GM12801 (cell line): ENCODE data around the gene ACYP2.

Experiments used
- TF ChIP-seq, protein P1 (sequence below): IDR thresholded peaks from one replicate; pipeline ENCODE4 v1.5.1; 2011; ENCODE audit warnings: control low read depth; ENCODE audit not compliant: insufficient read length; ENCODE audit errors: extremely low read depth

Gene ACYP2

DNA sequence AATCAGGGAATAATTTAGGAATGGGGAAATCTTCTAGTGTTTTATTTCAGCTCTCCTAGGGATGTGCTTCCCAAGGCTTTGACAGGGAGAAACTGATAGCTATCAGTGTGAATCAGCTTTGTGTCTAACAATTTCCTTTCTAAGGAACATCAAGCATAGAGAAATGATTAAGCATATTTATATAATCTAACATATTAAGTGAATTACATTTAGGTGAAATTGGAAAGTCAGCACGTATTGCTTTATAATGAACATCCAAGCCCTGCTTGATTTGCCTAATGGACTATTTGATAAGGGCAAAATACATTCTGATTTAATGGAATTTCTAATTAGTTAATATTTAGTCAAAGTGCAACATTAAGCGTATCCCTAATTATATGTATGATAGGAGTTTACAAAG lies 160.1 kb downstream of the ACYP2 start:
- TF ChIP-seq, protein P1, sequence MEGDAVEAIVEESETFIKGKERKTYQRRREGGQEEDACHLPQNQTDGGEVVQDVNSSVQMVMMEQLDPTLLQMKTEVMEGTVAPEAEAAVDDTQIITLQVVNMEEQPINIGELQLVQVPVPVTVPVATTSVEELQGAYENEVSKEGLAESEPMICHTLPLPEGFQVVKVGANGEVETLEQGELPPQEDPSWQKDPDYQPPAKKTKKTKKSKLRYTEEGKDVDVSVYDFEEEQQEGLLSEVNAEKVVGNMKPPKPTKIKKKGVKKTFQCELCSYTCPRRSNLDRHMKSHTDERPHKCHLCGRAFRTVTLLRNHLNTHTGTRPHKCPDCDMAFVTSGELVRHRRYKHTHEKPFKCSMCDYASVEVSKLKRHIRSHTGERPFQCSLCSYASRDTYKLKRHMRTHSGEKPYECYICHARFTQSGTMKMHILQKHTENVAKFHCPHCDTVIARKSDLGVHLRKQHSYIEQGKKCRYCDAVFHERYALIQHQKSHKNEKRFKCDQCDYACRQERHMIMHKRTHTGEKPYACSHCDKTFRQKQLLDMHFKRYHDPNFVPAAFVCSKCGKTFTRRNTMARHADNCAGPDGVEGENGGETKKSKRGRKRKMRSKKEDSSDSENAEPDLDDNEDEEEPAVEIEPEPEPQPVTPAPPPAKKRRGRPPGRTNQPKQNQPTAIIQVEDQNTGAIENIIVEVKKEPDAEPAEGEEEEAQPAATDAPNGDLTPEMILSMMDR: no peak

DNA sequence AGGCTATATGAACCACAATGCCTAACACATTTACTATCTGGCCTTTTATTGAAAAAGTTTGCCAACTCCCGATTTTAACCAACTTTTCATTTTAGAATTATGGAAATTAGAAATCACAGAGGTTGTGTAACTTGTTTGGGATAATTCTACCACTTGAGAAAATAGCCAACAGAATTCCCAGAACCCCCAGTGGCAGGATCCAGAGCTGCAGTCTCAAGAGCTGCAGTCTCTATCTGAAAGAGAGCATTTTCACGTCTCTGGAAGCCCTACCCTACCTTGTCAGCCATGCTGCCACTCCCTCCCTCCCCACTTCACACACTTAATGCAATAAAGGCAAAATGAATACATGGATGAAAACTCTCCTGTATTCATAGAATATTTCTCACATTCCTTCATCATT lies 164.0 kb downstream of the ACYP2 start:
- TF ChIP-seq, protein P1: no peak

DNA sequence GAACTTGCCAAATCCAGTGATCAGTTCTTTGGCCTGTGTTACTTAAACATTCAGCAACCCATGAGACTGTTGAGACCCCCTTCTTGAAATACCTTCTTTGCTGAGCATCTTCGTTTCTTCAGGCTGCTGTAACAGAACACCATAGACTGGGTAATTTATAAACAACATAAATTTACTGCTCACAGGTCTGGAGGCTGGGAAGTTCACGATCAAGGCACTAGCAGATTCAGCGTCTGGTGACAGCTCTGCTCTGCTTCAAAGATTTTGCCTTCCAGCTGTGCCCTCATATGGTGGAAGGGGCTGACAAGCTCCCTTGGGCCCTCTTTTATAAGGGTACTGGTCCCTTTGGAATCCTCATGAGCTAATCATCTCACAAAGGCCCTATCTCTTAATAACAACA lies 169.4 kb downstream of the ACYP2 start:
- TF ChIP-seq, protein P1: no peak

DNA sequence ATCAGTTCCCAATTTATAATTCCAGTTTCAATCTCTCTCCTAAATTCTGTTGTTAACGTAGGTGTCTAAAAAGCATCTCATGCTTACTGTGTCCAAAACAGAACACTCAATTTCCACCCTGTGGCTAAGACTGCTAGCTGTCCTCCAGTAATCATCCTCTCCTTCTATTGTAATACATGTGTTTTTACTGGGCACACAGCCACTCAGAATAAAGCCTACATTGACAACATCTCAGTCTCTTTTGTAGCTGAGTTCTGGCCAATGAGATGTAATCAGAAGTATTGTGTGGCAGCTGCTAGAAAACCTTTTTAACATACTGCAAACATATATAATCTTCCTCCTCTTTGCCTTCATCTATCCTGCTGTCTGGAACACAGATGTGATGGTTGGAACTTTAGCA lies 170.0 kb downstream of the ACYP2 start:
- TF ChIP-seq, protein P1: no peak

DNA sequence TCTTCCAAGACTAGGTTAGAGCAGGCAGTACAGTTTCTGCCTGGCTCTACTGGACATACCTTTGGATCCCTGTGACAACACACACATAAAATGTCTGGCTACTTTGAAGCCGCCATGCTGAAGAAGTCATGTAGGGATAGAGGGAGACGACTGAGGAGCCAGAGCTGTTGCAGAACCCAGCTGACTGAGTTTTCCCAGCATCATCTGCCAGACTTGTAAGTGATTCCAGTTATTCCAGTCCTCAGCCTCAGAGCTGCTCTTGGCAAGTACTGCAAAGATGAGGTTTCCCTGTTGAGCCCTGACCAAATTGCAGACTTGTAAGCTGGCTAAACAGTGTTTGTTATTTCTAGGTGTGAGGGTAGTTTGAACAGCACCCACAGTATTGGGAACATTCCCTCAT lies 172.1 kb downstream of the ACYP2 start:
- TF ChIP-seq, protein P1: no peak

DNA sequence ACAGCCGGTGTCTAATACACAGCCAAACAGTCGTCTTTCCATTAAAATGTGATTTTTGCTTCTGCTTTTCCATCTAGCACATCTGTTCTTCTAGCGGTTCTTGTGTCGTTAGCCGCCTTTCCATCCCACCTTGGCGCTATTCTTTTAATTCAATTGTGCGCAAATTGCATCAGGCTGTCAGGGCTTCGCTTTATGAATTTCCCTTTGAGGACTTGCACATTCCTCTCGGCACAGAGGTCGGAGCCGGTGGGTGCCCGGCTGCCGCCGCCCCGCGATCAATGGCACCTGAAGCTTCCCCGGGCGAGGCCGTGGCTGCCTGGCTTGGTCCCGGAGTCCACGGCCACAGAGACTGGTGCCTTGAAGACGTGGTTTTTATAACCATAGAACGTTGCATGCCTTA lies 174.5 kb downstream of the ACYP2 start:
- TF ChIP-seq, protein P1: no peak

DNA sequence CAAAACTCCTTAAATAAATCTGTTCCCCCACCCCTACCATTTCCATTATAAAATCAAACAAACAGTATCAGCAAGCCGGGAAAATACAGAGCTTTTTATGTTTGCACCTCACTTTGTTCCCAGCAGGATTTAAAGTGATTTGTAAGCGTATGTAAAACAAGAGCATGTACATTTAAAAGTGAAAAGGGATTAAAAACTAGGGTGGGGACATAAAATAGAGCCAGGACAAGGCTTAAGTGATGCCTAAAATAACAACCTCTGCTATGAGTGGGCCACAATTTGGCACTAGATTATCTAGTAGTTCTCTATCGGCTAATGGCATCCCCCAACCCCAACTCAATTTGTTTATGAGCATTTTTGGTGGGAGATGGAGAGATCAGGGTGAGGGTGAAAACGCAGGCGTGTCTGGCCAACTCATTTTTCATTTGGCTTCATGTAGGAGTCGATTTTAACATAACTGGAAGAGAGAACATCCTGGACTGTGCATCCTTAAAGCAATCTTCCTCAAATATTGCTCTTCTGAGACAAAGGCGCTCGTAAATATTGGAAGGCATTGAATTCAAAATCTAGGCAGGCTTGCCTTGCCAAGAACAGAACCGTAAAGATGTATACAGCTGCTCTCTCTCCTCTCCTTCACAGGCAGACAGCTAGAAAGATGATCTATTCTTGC lies 175.1 kb downstream of the ACYP2 start:
- TF ChIP-seq, protein P1: no peak
